GM19240 (cell line): ENCODE measurements around the gene OXA1L.
"Not testable (repeated sequence)": the region's sequence is repeated elsewhere in the genome, so short reads cannot be mapped to it uniquely, and the experiment has no call there.

Source experiments
- DNase-seq: peaks from one replicate; pipeline ENCODE4 v3.0.0; 2011; ENCODE audit warnings: low spot score; ENCODE audit not compliant: insufficient read length

The OXA1L gene

DNA sequence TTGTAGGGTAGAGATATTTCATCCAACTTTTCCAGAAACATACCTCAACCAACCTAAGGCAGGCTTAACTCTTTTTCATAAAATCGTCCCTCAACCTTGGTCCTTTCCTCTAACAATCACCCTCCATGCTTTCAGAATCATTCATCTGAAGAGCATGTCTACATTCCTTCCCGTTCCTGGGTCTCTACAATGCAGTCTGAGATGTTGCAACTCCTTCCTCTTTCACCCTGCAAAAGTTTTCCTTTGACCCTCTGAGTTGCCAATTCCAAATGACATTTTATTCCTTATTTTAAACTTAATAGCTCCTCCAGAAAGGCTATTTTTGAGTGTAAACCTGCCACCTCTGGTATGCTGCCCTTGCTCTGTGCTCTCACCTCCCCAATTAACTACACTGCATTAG is 32.0 kb downstream of the OXA1L start:
- no peak for DNase-seq

DNA sequence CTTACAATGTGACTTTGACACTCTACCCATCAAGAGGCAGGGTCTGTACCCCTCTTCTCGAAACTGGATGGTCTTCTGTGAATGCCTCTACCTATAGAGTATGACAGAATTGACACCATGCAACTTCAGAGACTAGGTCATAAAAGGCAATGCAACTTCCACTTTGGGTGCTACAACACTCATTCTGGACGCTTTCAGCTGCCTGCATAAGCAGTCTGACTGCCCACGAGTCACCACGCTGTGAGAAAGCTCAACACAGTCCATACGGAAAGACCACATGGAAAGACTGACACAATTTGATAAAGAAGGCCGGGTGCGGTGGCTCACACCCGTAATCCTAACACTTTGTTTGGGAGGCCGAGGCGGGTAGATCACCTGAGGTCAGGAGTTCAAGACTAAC is 33.9 kb downstream of the OXA1L start:
- DNase-seq, result no peak

DNA sequence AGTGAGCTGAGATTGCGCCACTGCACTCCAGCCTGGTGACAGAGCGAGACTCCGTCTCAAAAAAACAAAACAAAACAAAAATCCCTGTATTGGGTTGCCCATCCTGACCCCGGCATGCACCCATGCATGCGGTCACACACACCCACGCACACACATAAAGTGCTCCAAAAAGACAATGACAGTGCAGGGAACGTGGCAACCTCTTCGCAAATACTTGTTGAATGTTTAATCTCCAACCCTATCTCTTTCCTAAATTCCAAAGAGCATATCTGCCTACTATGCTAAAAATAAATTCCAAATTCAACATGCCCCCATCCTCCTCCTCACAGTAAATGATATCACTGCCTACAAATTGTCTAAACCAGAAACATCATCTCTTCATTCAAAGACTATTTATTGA is 35.2 kb downstream of the OXA1L start:
- no peak for DNase-seq

DNA sequence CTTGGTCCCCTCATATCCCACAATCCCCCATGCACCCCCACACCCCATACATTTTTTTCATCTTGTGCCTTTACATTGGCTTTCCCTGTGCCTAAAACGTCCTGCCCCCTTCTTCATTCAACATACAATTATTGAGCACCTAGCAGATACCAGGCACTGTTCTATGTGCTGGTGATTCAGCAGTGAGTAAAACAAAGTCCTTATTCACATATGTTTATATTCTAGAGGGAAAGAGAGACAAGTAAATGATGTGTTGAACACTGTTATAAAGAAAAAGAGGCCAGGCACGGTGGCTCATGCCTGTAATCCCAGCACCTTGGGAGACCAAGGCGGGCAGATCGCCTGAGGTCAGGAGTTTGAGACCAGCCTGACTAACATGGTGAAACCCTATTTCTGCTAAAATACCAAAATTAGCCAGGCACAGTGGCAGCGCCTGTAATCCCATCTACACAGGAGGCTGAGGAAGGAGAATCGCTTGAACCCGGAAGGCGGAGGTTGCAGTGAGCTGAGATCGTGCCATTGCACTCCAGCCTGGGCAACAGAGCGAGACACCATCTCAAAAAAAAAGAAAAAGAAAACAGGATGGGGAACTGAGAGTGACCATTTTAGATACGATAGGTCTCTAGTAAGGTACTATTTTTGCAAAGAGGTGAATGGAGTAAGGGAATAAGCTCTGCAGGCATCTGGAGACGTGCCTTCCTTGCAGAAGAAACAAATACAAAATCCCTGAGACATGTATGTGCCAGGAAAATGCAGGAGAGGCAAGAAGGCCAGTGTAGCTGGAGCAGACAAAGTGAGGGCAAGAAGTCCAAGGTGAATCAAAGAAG is 36.6 kb downstream of the OXA1L start:
- no peak for DNase-seq

DNA sequence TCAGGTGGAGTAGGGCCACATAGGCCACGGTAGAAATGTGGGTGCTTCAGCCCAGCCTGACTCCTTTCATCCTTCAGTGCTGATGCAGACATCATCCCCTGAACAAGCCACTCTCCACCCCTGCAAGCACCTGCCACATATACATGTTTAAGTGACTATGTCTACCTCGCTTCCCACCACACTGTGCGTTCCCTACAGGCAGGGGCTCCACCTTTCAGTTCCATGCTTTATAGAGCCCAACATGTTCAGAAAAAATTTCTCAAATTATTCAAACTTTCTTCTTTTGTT is 37.1 kb downstream of the OXA1L start:
- no peak for DNase-seq

DNA sequence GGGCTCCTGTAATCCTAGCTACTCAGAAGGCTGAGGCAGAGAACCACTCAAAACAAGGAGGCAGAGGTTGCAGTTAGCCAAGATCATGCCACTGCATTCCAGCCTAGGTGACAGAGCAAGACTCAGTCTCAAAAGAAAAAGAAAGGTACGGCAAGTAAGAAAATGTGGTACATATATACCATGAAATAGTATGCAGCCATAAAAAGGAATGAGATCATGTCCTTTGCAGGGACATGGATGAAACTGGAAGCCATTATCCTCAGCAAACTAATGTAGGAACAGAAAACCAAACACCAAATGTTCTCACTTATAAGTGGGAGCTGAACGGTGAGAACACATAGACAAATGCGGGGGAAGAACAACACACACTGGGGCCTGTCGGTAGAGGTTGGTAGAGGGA is 38.7 kb downstream of the OXA1L start:
- not testable (repeated sequence) for DNase-seq

DNA sequence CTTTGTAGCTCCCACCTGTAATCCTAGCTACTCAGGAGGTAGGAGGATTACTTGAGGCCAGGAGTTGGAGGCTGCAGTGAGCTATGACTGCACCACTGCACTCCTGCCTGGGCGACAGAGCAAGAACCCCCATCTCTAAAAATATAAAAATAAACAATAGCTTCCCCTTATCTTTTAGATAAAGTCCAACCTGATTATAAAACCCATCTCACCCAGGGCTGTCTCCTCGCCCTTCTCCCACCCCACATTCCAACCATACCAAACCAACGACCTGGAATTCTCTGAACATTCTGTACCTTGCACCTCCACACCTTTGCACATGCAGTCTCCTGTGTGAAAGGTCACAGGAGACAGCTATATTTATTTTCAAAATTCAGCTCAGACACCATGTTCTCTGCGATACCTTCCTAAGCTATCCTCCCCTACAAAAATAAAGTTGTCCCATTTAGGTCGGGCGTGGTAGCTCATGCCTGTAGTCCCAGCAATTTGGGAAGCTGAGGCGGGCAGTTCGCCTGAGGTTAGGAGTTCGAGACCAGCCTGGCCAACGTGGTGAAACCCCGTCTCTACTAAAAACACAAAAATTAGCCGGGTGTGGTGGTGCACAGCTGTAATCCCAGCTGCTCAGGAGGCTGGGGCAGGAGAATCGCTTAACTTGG is 41.1 kb downstream of the OXA1L start:
- DNase-seq, result no peak

DNA sequence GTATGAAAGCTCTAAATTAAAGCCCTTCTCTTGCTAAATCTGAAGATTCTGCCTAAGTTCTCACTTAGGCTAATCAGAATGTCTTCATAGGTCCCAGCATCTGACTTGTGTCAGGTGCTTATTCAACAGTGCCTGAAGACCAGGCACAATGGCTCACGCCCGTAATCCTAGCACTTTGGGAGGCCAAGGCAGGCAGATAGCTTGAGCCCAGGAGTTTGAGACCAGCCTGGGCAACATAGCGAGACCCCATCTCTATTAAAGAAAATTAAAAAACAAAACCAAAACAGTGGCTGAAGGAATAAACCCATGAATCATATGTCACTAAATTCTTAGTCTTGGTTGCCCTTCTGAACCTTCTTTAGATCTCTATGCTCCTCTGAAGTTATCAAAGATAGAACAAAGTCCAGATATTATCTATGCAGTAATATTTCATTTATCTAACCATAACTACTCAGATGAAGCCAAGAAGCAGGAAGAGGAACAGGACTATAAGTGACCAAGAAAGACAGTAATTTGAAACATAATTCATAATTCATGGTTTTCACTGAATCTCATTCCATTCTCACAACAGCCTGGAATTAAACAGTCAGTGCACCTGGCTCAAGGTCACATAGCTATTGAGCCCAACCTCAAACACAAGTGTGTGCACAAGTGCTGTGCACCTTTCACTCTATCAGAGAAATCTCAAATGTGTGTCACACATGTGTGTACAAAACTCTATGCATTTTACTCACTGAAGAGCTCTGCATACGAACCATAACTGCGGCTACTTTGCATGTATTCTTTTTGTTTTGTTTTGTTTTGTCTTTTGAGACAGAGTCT is 42.1 kb downstream of the OXA1L start:
- DNase-seq, result no peak

DNA sequence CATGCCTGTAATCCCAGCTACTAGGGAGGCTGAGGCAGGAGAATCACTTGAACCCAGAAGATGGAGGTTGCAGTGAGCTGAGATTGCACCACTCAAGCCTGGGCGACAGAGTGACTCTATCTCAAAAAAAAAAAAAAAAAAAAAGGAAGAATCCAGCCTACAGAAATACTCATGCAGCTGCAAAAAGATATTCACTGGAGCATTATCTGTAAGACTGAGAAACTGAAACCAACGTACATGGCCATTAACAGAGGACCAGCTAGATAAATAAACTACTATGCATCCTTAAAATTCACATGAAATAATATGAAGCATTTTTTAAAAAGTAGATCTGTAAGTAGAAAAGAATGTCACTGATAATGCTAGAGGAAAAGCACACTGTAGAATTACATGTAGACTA is 45.2 kb downstream of the OXA1L start:
- no peak for DNase-seq

DNA sequence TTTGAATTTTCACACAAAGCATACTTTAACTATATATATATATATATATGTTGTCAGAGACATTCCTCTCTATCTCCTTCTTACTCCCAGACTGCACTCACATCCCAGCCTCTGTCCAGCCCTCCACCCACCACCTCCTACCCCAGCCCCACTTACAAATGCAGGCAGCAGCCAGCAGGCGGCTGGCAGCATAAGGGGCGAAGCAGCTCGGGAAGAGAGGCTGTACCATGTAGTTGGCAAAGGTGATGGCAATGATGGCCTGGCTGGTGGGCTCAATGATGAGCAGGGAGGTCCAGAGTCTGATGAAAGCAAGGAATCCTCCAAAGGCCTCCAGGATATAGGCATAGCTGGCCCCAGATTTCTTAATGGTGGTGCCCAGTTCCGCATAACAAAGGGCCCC is 46.3 kb downstream of the OXA1L start:
- no peak for DNase-seq

DNA sequence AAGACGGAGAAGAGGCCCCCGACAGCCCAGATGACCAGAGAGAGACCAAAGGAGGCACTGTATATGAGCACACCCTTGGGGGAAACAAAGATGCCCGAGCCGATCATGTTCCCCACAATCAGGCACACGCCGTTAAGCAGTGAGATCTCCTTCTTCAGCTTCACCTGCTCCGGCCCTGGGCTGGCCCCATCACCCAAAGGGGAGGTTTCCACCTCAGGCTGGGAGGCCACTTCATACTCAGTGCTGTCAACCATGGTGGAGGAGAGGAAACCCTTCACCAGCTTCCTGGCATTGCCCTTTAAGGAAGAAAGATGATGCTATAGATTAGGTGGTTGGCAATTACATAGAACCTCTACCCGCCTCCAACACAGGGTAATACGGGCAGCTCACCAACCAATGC is 46.7 kb downstream of the OXA1L start:
- no peak for DNase-seq

DNA sequence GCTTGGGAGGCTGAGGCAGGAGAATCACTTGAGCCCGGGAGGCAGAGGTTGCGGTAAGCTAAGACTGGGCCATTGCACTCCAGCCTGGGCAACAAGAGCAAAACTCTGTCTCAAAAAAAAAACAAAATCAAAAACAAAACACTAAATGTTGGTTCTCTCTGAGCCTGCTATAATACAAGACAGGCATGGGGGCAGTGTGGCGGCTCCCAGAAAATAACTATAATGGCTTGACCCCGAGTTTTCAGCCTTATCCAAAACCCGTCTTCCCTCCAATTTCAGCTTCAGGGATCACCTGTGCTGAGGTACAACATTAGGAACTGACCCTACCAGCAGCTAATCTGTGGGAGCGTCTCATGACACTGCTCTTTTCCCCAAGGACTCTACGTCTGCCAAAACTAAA is 47.9 kb downstream of the OXA1L start:
- no peak for DNase-seq

DNA sequence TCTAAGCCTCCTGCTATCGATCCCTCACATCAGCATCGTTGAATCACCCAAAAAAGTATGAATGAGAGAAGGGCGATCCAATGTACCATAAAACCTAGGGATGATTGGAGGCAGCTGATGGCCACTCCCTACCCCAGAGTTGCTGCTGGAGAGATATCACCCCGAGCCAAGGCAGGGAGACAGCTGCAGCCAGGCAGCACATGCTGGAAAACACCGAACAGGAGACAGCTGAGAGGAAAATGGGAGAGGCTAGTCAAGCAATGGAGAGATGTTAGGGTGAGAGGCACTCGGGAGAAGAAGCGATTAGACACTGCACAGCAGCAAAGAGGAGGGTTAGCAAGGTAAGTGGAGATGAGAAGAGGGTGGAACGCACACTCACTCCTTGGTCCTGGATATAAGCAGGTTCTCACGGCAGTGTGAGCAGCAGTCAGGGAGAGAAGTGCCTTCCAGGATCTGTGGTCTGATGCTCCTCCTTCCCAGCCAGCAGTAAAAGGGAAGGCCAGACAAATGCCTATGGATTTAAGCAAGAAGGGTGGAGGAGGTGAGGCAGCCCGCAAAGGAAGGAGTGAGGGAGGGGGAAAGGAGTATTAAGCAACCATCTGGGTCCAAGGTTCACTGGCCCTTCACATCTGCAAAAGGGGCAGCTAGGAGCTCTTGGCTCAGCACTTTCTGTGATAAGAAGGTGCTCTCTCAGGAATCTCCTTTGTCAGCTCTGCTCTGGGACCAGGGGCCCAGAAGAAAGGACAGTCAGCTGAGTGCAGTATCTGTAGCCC is 48.6 kb downstream of the OXA1L start, which contains the start of gene SLC7A7:
SLC7A7 (minus strand) TSS at position 495 of the 773 bp plus-strand sequence. CDS start 2,037 bp downstream, outside the sequence.
- DNase-seq, result no peak

DNA sequence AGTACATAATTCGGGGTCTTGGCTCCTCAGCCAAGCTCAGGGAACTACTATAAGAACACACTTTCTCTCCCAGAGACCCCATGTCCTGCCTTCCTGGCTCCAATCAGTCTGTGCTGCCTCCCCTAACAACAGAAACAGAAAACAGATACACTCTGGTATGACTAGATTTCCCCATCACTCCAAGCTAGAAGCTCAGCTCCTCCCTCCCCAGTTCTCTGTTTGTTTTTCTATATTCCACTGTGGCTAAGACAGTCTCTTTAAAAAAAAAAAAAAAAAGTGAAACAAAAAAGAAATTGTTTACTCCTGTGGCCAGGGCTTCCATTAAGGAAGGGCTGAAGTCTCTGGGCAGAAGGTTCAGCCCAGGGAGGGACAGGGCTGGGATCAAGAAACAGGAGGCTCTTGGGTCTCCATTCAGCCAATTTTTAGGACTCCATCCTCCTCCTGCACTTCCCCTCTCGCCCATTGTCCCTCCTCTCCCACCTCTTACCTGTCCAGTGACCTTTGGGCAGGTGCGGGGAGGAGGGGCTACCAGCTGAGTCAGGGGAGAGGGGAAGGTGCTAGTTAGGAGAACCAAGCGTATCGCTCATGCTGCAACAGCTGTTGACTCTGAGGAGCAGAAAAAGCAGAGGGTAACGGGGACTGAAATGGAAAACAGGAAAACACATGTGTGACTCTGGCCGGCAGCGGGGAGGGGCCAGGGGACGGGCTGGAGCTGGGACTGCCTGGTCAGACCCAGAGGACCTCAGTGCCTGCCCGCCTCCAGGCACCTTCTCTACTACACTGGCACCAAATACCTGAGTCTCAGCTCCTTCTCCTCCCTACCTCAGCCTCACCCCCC is 52.9 kb downstream of the OXA1L start:
- no peak for DNase-seq

DNA sequence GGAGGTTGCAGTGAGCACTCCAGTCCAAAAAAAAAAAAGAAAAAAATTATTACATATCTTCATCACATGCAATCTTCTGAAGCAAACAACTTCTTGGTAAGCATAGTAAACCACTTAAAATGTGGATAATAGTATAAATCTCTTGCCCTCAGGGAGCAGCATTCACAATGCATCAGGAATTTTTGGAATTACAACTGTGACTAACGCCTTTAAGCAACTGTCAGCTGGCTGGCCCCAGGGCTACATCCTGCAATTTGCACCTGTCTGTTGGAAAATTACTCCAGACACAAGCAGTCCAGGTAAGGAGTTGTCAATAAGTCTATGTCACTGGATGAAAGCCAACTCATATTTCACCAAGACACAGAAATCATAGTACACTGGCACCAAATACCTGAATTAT is 54.2 kb downstream of the OXA1L start:
- DNase-seq, result no peak

DNA sequence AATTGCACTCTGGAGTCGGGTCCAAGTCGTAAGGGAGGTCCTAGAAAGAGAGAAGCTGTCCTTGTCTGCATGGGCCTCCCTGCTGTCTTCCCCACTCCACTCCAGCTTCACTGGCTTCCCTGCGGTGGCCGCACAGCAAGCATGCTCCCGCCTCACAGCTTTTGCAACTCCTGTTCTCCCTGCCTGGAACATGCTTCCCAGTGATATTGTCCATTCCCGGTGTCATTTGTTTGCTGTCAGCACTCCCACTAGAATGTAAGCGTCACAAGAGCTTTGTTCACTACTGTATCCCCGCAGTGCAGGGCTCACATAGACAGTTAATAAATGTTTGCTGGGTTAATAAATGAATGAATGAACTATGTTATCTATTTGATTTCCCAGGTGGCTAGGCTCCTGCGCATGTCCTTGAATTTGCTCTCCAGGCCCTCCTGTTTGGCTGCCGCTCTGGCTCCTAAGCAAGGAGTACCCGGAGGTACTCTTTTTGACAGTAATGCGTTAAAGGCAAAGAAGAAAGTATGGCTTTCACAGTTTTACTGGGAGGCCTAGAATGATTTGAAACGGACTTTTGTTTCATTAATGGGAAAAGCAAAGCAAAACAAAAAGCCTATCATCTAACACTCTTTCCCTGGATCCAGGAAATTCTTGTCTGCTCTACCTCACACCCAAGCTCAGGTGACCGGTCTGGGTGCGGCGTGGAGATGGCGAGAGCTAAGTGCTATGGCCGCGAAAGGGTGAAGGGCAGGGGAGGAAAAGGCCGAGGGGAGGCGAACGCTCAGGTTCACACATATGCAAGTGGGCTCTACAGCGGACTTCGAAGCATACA is 54.9 kb downstream of the OXA1L start:
- no peak for DNase-seq

DNA sequence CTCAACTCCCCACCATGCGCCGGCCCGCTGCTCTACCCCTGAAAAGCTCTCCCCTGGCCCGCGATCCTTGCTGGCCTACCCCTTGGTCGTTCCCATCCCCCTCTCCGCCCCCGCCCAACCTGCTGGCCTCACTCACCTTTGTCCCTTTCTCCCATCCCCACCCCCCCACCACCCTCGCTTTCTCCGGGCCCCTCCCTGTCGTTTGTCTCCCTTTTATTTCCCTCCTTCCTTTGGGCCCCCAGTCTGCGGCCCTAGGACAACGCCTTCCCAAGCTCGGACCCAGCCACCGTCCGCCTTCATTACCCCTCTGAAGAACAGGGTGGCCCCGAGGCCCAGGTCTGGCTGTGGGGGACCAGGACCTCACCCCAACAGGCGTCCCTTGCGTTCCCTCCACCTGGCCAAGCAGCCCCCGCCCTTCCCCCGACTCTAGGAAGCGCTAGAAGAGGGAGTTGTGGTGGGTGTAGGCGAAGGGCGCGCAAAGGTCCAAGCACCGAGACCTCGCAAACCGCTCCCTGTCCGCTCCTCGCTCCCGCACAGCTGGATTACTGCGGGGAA is 55.6 kb downstream of the OXA1L start:
- DNase-seq, result no peak
